ENCODE measurements around the gene SYNJ2. TPM values are rescaled to one million over a fixed set of nuclear protein-coding genes. Genes with fewer than 3 reads are reported as not detected.
A peak's percentile ranks its signal among the peaks of the same experiment; 100 is the strongest.
"Not testable (repeated sequence)": the region's sequence is repeated elsewhere in the genome, so short reads cannot be mapped to it uniquely, and the experiment has no call there.

The SYNJ2 gene
- total RNA-seq, 1 donor from 2014 or later = 15.4 TPM

GRCh38 chr6:157954150-157955117 lies 27.2 kb upstream of the SYNJ2 start:
- peak; percentile 48 for DNase-seq

GRCh38 chr6:157955675-157956074 lies 26.0 kb upstream of the SYNJ2 start:
- no peak for DNase-seq

GRCh38 chr6:157956171-157956730 lies 25.4 kb upstream of the SYNJ2 start:
- no peak for DNase-seq

DNA sequence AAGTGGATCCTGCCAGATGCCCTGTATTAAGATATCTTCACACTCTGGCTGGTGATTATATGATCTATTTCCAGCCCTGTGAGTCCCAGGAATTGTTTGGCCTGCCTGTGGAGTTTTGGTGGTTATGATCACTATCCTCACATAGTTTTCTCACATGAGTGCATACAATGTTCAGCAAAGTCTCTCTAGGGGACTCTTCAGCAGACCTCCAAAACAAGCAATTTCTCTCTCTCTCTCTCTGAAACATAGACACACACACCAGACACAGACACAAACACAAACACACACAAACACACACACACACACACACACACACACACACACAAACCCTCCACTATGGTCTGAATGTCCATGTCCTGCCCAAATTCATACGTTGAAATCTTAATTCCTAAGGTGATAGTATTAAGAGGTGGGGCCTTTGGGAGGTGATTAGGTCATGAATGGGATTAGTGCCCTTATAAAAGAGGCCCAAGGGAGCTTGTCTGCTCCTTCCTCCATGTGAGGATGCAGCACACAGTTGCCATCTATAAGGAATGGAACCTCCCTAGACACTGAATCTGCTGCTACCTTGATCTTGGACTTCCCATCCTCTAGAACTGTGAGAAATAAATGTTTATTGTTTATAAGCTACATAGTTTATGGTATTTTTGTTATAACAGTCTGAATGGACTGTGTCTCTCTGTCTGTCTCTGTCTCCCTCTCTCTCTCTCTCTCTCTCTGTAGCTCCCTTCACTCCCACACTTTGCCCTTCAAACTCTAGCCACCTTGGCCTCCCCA lies 22.0 kb upstream of the SYNJ2 start:
- no peak for DNase-seq

GRCh38 chr6:157961153-157961831 lies 20.4 kb upstream of the SYNJ2 start:
- no peak for DNase-seq

- no peak for DNase-seq
Observed at GRCh38 chr6:157961832-157962575, 19.7 kb upstream of the SYNJ2 start.

DNA sequence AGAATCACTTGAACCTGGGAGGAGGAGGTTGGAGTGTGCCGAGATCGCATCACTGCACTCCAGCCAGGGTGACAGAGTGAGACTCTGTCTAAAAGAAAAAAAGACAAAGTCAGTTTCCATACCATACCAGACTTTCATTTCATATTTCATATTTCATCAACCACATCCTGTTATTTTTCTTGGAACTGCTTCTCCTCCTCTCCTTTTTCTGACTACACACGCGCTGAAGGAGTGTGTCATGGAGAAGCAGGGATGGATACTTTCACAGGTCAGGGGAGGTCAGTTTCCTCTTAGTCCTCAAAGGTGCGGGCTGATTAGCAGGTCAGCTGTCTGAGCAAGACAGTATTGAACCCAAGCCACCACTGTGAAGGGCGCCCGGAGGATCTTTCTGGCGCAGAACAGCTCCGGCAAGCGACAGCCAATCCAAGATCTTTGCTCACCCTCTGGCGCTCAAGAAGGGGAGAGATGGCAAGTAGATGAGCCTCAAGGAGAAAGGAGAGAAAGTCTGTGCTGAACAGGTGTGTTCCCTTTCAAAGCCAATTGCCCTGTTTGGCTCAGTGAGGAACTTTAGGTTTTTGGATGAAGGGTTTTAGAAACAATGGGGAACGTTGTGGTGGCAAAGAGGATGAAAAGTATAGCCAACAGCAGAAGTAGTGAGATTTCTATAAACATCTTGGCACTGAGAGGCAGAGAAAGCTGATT lies 18.9 kb upstream of the SYNJ2 start:
- peak; percentile 20 for DNase-seq

GRCh38 chr6:157964100-157964499 lies 17.6 kb upstream of the SYNJ2 start:
- DNase-seq = no peak

GRCh38 chr6:157965387-157965786 lies 16.3 kb upstream of the SYNJ2 start:
- no peak for DNase-seq

- no peak for DNase-seq
Observed at GRCh38 chr6:157966589-157966977, 15.1 kb upstream of the SYNJ2 start.

GRCh38 chr6:157967020-157967419 lies 14.6 kb upstream of the SYNJ2 start:
- DNase-seq = no peak

GRCh38 chr6:157967486-157967885 lies 14.2 kb upstream of the SYNJ2 start:
- DNase-seq = no peak

GRCh38 chr6:157972177-157972576 lies 9.5 kb upstream of the SYNJ2 start:
- DNase-seq = not testable (repeated sequence)

GRCh38 chr6:157974341-157974894 lies 7.2 kb upstream of the SYNJ2 start:
- DNase-seq = no peak

- DNase-seq = no peak
Observed at GRCh38 chr6:157974967-157975366, 6.7 kb upstream of the SYNJ2 start.

DNA sequence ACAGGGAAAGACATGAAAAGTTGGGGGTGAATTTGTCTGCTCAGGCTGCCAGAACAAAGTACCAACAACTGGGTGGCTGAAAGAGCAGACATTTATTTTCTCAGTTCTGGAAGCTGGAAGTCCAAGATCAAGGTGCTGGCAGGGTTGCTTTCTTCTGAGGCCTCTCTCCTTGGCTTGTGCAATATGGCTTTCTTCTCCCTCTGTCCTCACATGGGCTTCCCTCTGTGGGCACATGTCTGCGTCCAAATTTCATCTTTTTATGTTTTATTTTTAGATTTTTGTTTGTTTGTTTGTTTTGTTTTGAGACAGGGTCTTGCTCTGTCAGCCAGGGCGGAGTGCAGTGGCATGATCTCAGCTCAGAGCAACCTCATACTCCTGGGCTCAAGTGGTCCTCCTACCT lies 6.2 kb upstream of the SYNJ2 start:
- no peak for DNase-seq

DNA sequence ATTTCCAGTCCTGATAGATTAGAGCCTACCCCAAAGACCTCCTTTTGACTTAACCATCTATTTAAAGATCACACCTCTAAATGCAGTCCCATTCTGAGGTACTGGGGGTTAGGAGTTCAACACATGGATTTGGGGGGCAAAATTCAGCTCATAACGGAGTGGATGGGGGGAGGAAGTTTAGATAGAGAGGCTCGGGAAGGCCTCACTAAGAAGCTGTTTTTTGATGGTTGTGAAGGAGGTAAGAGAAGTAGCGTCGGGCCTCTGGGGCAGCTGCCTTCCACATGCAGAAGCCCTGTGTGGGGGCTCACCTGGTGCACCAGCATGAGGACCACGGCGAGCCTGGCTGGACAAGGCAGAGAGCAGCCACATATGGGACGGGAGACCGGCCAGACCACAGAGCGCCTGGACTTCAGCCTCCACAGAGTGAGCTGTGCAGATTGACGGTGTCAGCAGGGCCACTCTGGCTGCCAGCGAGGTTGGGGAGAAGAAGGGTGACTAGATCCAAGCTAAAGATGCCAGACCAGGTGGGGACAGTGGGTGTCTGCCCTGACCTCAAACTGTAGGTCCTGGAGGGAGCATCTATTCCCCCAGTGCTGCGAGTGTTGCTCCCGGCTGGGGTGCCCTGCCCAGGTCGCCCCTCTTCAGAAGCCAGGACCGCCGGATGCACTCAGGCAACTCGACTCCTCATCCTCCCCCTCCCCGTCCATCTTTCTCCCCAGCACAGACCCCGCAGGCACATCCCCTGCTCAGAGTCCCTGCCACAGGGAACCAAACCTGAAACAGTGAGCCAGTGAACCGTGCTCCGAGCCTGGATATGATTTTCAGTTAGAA lies 5.1 kb upstream of the SYNJ2 start:
- no peak for DNase-seq

GRCh38 chr6:157977176-157977804 lies 4.4 kb upstream of the SYNJ2 start:
- DNase-seq = no peak
